Fibroblast of skin of abdomen (primary cell): ENCODE measurements around the gene LRRFIP1.

ENCODE experiments used
- DNase-seq: peaks from one replicate; pipeline ENCODE4 v3.0.0-alpha.2; 2013

Gene LRRFIP1

DNA sequence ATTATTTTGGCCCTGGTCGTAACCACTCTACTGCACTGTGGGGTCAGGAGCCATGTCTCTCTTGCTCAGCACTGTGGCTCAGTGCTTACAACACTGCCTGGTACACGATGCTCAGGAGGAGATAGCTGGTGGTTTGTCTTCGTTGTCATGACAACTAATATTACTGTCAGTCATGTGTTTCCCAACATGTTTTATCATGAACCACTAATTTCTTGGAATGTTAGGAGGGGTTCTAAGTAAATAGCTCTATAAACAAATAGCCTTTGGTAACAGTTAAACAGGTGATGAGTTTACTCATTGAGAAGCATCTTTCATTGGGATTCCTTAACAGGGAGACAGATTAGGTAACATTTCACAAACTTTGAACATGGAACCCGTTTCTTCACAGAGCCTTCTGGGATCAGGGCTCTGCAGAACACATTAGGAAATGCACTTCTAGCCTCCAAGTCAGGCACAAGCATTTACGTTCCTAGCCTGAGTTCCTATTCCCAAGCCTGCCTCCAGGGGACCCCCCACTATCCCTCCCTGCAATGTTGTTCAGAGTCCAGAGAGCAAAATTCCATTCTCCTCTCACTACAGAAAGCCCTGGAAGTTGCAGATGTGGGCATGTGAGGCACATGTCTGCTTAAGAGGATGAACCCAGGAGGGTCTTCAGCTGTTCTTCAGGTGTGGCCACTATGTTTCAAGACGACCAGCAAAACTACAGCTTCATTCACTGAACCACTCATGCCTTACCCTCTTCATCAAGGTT lies 164.8 kb downstream of the LRRFIP1 start:
- peak; percentile 16 for DNase-seq

DNA sequence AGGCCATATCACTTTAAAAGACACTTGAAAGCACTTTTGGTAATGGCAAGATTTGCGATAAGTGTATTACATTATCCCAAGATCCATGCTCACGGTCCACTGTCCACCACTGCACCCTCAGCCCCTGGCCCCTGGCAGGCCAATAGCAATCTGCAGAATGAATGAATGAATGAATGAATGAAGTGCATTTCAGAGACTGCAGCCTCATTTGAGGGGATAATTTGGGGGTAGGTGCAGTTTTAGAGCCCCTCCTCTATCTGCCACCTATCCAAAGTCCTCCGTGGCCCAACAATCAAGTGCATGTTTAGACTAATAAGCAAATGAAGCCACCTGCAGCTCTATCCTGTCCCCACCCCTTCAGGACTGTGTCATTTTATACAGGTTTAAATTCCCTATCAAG lies 169.9 kb downstream of the LRRFIP1 start:
- DNase-seq, result no peak

DNA sequence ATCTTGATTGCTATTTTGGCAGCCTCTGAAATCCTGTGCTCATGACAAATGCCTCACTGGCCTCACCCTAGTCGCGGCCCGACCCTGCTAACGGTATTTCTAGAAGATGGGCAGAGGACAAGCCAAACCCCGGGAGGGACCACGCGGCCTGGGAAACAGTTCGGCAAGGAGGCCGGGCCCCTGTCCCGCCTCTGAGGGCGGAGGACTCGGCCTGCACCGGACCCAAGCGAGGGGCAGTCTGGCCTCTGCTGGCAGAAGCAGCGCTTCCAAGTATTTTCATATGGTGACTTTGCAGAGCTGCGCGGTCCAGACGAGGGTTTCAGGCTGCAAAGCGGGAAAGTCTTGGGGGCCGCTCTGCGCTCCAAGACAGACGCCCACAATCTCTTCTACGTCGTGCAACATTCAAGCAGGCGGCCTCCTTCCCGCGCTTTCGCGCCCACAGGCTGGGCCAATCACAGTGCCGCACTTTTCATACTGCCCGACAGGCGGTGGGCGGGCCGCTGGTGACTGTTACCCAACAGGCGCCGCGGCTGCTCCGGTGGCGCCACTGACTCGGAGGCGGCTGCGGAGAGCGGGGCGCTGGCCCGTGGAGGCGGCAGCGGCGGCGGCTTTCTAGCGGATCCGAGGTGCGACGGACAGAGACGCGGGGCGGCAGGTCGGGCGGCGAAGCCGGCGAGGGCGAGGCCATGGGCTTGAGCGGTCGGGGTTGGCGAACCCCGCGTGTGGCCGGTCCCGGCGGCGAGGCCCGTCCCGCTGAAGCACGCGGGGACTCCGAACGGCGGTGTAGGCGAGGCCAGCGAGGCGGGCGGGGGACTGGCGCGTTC lies 171.1 kb downstream of the LRRFIP1 start, which contains the start of gene RBM44:
Gene RBM44 (plus strand): TSS at position 544 of the 824 bp plus-strand sequence. CDS start 14,831 bp downstream, outside the sequence.
- DNase-seq, result no peak

DNA sequence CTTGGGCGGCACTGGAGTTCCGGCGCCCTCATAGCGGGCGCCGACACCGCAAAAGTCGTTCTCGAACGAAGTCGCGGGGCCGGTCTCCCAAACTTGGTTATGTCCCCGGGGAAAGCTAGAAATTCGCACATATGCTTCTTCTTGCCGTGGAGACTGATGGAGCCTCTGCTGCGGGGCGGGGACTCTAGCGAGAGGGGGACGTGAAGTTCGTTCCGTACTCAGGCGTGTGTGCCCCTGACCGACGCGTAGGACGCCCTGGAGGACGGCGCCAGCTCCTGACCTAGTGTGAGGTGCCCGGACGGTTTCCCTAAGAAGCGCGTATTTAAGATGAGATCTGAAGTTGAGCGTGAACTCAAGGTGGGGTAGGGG lies 171.7 kb downstream of the LRRFIP1 start:
- DNase-seq, result no peak

DNA sequence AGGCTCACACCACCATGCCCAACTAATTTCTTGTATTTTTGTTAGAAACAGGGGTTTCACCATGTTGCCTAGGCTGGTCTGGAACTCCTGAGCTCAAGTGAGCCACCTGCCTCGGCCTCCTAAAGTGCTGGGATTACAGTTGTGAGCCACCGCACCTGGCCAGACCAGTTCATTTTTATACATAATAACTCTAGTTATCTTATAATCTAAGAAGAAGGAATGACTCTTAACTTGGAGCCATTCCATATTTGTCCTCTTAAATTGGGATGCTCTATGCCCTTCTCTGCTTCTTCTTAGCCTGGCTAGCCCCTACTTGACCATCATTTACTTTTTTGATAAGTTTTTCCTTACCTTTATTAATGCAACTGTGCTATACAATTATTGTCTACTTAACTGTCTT lies 174.1 kb downstream of the LRRFIP1 start:
- DNase-seq, result no peak

DNA sequence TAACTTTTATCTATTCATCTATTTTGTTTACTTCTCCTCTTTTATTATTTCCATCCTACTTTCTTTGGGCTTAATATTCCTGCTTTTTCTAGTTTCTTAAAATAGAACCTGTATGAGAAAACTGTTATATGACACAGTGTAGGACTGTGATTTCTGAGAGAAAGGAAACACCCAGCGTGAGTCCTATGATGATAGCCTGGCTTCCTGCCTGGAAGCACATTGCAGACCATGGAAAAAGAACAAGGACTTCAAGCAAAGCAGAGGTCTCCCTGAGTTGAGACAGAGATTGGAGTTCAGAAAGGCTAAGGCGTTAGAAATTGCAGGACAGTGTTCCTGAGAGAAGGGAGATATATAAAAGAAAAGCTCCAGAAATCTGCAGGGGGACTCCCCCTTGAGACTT lies 178.9 kb downstream of the LRRFIP1 start:
- DNase-seq, result no peak

DNA sequence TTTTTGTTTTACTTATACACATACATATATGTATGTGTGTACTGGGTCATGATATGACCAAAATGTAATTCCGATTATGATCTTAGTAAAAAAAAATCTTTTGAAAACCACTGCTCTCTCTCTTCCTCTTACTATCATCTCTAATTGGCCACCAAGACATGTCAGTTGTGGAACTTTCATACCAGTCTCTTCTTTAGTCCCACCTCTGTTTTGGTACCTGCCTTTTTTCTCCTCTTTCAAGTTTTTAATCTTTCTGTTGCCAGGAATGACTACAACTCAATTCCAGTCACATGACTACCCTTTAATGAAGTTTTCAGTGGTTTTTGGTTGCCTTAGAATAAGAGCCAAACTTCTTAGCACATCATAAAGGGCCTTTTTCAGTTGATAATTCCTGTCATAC lies 188.2 kb downstream of the LRRFIP1 start:
- DNase-seq, result no peak

DNA sequence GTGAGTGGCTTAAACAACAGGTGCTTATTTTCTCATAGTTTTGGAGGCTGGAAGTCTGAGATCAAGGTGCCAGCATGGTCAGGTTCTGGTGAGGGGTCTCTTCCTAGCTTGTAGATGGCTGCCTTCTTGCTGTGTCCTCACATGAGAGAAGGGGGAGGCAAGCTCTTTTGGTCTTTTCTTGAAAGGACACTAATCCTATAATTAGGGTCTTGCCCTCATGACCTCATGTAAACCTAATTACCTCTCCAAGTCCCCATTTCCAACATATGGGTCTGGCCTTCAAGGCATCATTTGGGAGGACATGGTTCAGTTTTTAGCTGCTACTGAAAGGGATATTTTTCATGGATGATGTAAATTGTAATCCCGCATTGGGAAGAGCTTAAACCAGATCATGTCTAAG lies 189.1 kb downstream of the LRRFIP1 start:
- no peak for DNase-seq

DNA sequence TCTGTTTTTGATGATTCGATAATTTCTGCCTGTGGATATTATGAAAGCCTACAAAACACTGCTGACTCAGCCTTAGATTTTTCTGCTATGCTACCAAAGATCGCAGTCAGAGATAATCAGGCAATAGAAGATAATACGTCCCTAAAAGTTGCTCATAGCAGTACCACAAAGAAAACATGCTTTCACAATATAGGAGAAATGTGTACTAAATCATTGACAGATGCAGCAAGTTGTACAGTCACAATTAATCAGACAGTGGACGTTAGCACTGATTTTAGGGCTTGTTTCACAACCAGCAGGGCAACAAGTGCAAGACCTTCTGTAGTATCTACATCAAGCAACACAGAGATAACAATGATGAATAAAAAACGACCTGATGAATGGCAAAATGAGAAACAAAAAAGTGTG lies 190.7 kb downstream of the LRRFIP1 start:
- DNase-seq, result peak; percentile 82

DNA sequence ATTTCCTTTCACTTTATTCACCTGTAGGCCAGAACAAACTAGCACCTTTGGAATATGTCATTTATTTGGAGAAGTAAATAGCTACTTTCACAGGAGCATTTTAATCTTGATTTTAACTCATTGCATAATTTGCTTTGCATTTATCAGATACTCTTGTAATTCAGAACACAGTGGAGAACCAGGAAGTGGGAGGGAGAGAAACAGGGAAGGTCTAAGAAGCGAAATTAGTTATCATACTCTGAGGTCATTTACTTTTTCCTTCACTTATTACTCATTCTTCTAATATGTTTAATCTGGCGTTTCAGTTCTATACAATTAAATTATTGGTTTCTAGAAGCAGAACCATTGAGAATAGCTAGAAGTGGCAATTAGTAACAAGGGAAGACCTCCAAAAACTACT lies 191.8 kb downstream of the LRRFIP1 start:
- no peak for DNase-seq

DNA sequence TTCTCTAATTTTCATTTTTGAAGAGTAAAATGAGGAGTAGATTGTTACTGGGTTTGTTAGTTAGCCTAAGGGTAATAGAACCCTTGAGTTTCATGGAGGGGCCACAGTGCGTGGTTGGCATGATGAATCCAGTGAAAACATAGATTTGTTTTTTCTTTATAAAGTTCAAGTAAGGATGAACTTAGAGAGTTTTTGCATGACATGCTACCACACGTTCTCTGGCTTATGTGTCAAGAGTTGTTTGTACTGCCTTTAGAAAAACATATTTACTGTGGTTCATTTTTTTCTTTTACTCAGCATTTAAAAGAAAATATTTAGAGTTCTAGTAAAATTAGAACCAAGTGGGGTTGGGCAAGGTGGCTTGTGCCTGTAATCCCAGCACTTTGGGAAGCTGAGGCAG lies 193.0 kb downstream of the LRRFIP1 start:
- DNase-seq, result no peak

DNA sequence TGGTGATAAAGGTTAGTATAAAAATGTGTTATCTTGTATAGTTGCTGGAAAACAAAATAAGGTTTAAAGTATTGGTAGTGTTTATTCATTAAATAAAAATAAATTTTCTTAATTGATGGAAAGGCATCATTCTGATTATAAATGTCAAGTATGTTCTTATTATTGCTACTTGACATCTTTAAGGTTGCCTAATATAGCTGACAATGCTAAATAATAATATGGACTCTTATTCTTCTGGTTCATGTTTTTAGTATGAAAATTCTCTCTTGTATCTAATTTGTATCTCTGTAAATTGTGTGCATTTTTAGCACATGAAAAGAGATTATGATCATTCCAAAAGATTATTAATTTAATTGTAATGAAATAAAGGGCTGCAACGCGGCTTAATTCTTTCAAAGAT lies 196.2 kb downstream of the LRRFIP1 start:
- DNase-seq, result no peak

DNA sequence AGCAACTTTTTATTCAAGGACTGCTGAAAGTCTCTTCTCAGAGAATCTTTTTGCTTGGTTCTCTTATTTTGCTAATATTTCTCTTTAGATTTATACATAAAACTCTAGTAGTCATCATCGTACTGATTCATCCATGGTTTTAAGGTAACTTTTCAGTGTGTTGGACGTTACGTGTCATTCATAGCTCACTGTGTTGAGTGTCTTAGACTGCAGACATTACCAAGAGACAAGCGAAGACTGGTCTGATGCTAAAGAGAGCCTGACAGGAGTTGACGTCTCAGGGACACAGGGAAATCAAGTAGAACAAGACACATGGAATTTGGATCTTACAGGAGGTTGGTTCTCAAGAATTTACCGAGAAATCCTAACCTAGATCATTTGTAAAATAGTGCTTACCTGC lies 196.7 kb downstream of the LRRFIP1 start:
- no peak for DNase-seq

DNA sequence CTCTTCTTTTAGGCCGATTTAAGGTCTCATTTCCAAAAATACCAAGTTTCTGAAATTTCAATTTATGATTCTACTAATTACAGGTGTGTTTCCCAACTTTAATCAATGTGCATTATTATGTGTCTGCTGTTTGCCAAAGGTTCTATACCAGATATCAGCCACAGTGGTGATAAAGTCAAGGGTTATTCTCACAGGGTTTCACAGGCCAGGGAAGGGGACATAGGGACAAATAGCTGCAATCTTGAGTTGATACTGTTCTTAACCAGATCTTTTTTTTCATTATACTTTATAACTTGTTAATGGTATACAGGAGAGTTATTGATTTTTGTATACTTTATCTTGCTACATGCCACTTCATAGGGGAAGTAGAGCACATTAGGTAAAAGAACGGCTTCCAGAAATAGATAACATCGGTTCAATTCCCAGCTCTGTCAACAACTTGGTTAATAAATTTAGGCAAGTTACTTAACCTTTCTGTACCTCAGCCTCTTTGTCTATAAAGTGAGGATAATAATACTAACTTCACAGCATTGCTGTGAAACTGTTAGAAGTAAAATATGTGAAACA lies 200.1 kb downstream of the LRRFIP1 start:
- no peak for DNase-seq
